Cardiac fibroblast (primary cell): ENCODE data around the gene WASF3.
A peak's percentile ranks its signal among the peaks of the same experiment; 100 is the strongest.

Experiments
- DNase-seq, 2 donors: peaks; one replicate each; pipeline versions ENCODE4 v3.0.0 to v3.0.0-alpha.2; 2010; ENCODE audit warnings: low read depth in 2 of 2
- H3K4me3 ChIP-seq, 2 donors: replicated peaks in 1 of 2; 1 replicate in 1 of 2; 2 replicates in 1 of 2; pipeline ENCODE4 v1.5.1; 2011; ENCODE audit warnings: low read depth in 2 of 2, low read length in 2 of 2, mild to moderate bottlenecking in 2 of 2, moderate library complexity in 1 of 2
- CTCF ChIP-seq: IDR thresholded peaks from one replicate; pipeline ENCODE4 v1.5.1; 2011; ENCODE audit warnings: low read depth, mild to moderate bottlenecking, low read length, inconsistent platforms

The WASF3 gene

GRCh38 chr13:26531742-26532141 is 25.7 kb upstream of the WASF3 start:
- H3K4me3 ChIP-seq: no peak overlapping the region
- no peak for DNase-seq
- no peak for TF ChIP-seq CTCF

GRCh38 chr13:26534036-26534726 is 23.3 kb upstream of the WASF3 start:
- no peak for DNase-seq
- no peak overlapping the region for H3K4me3 ChIP-seq
- no peak for TF ChIP-seq CTCF

- no peak for TF ChIP-seq CTCF
- DNase-seq: peak; percentile 22 to 63
These were observed 18.8 kb upstream of the WASF3 start for GRCh38 chr13:26538363-26539317.

GRCh38 chr13:26539738-26540292 is 17.7 kb upstream of the WASF3 start:
- no peak overlapping the region for H3K4me3 ChIP-seq
- no peak for TF ChIP-seq CTCF
- DNase-seq: no peak

More at GRCh38 chr13:26538363-26539317, 18.8 kb upstream of the WASF3 start:
- no peak overlapping the region for H3K4me3 ChIP-seq

GRCh38 chr13:26540334-26540733 is 17.1 kb upstream of the WASF3 start:
- H3K4me3 ChIP-seq: no peak overlapping the region
- TF ChIP-seq CTCF: no peak
- no peak for DNase-seq

GRCh38 chr13:26541041-26541440 is 16.4 kb upstream of the WASF3 start:
- TF ChIP-seq CTCF: no peak
- no peak for DNase-seq
- no peak overlapping the region for H3K4me3 ChIP-seq
